Activated CD4-positive, alpha-beta T cell treated with anti-CD3 and anti-CD28 coated beads, Interleukin-2, amount 50 U/mL, for 4 hours (primary cell): ENCODE data around the gene FAXC.
"Not testable (repeated sequence)": the region's sequence is repeated elsewhere in the genome, so short reads cannot be mapped to it uniquely, and the experiment has no call there.

Experiments used
- DNase-seq, 2 experiments: peaks; one replicate each; pipeline ENCODE4 v3.0.0-alpha.2; 2020

Gene FAXC

DNA sequence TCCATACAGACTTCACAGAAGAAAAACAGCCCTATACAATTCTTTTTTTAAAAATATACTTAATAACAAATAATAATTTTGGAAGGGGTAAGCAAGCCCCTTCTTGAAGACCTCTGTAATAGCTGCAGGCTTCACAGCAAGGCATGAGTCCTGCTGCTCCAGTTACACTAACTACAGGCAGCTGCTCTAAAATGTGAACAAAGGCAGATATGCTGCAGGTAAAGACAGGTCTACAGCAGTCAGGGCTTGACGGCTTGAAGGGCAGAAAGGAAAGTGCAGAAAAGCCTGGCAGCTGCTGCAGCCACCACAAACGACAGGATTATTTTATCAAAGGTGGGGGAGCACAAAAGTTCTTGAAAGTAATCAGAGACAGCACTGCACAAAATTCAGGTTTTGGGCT is 11.3 kb downstream of the FAXC start:
- DNase-seq = no peak

- not testable (repeated sequence) for DNase-seq
Measured at GRCh38 chr6:99335298-99335697, 14.2 kb downstream of the FAXC start.

GRCh38 chr6:99334526-99335127 is 14.8 kb downstream of the FAXC start:
- DNase-seq = no peak

DNA sequence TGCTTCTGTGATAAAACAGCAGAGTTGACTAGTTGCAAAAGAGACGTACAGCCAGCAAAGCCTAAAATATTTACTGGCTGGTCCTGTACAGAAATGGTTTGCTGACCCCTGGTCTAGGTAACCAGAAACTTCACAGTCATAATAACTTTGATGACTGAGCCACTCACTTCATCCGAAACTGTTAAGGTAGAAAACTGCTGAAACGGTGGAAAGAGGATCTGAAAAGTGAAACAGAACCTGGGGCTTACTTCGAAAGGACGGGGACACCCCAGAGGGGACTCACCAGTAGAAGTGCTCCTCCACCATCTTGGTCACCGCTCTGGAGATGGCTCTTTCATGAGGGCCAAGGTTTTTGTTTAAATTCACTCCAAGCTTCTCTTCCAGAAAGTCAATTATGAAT is 16.4 kb downstream of the FAXC start:
- no peak for DNase-seq

GRCh38 chr6:99331531-99331930 is 17.9 kb downstream of the FAXC start:
- DNase-seq = no peak

DNA sequence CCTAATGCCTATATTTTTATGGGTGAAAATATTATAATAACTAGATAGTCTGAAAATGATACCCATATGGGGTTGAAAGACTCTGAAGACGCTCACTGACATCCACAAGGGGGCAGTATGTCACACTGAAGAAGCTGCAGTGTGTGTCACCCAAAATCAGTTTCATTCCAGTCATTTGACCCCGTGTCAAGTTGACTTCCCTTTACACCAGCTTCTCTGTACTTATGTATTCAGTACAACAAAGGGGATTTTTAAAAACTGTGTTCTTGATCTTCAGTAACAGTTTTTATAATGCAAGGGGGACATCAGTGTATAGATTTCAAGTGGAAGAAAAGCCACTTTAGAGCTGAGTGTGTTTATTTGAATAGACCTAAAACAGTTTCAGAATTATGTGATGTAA is 19.3 kb downstream of the FAXC start:
- peak; percentile 30 to 37 for DNase-seq

DNA sequence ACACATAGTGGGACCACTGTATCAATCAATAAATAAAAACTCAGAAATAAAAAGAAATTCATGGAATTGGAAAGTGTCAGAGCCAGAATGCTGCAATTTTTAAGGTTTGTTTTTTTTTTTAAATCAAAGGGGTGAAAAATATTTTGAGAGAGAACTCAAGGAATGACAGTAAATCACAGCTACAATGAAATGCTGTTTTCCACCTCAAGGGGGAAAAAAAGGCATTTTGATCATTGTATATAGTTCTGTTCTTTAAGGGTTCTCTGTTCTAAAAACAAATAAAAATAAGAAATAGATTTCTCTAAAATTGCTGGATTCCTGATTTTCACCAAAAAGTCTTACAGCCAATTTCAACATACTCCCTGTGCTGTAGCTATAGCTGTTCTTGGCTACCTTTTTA is 24.5 kb downstream of the FAXC start:
- no peak for DNase-seq

GRCh38 chr6:99318566-99318965 is 30.9 kb downstream of the FAXC start:
- no peak for DNase-seq

- DNase-seq = no peak
Measured at GRCh38 chr6:99312354-99312753, 37.1 kb downstream of the FAXC start.

- DNase-seq = no peak
Measured at GRCh38 chr6:99310553-99310952, 38.9 kb downstream of the FAXC start.

DNA sequence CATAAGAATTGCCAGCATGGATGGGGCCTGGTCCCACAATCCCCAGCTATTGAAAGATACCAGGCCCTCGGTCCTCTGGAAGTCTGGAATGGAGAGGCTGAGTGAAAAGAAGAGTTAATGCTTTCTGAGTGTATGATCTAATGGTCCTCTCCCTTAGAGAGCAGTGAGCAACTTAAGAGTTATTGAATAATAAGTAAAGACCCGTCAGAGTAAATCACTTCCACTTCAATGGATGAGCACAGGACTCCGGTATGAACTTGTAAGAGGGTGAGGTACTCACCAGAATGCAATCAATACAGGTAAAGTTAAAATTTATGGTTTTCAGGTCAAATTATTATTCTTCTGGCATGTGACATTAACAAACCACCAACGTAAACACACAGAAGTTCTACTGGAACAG is 39.9 kb downstream of the FAXC start:
- DNase-seq = no peak

- no peak for DNase-seq
Measured at GRCh38 chr6:99308788-99309187, 40.7 kb downstream of the FAXC start.

GRCh38 chr6:99307295-99307907 is 42.1 kb downstream of the FAXC start:
- no peak for DNase-seq

DNA sequence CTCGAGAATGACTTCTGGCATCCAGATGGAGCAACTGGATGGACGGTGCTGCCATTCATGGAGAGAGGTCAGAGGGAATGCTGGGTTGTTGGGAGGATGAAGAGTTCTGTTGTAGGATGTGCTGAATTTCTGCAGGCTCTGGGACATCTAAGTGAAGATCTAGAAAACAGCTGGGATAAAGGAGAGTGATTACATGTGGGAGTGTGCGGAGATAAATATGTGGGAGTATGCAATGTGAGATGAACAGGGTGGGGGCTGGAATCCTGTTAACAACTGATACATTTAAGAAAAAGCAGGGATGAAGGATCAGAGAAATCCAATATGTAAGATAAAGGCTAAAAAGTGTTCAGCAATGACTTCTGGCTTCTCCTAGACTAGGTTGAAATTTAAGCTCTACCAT is 43.1 kb downstream of the FAXC start:
- DNase-seq = no peak

GRCh38 chr6:99305021-99305554 is 44.4 kb downstream of the FAXC start:
- no peak for DNase-seq

DNA sequence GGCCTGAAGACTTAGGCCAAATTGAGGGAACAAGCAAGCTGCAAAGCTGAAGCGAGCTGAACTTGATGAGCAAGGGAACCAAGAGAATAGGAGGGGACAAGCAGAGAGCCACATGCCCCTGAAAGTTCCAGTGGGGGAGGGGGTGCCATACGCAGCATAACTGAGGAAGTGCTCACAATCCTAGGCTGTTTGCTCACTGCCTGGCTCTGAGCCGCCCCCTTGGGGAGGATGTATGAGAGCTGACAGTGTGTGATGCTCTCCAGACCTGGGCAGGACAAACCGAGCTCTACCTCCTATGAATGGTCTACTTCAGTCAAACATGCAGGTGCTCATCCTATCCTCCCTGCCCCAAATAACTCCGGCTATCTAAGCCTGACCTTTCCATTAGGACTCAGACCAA is 52.1 kb downstream of the FAXC start:
- no peak for DNase-seq

- DNase-seq = no peak
Measured at GRCh38 chr6:99297006-99297405, 52.5 kb downstream of the FAXC start.

DNA sequence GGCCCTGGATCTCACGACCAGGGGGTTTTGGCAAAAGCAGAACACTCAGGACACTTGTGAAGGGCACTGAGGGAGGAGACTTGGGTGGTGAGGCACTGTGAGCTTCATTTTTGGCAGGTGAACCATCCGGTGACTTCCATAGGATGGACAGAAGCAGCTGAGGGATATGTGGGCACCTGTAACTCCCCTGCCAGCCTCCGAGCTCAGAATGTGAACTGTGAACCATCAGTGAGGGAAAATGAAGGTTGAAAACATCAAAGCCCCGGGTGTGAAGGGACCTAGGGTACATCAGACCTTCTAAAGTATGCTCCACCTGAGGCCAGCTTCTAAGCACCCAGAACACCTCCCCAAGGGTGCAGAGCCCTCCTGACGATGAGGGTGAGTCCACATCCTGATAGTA is 53.2 kb downstream of the FAXC start:
- DNase-seq = no peak

DNA sequence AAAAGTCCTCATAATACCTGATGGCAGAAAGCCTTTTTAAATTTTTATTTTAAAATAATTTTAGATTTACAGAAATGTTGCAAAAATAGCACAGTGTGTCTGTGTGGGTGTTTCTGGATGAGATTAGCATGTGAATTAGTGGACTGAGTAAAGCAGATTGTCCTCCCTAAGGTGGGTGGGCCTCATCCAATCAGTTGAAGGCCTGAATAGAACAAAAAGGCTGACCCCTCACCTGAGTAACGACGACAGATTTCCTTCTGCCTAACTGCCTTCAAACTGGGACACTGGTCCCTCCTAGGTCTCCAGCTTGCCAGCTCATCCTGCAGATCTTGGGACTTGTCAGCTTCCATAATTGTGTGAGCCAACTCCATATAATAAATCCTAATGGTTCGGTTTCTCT is 54.2 kb downstream of the FAXC start:
- no peak for DNase-seq

GRCh38 chr6:99294786-99295185 is 54.7 kb downstream of the FAXC start:
- no peak for DNase-seq

GRCh38 chr6:99289701-99290100 is 59.8 kb downstream of the FAXC start:
- no peak for DNase-seq

- no peak for DNase-seq
Measured at GRCh38 chr6:99288668-99289067, 60.8 kb downstream of the FAXC start.

DNA sequence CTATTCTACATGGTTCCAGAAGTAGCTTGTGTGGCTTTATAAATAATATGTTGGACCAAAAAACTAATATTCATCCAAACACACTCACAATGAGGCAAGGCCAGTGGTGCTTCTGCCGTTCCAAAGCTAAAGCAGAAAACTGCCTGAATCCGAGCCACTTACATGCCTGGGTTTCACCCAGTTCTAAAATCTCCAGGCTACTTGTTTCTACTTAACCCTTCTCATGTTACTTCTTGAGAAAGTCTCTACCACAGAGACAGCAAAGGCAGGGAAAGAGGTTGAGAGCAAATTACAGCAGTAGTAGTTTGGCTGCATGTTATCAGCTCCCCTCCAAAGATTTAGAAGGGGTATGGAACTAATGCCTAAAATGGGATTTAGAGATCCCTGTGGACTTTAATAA is 62.0 kb downstream of the FAXC start:
- DNase-seq = no peak

GRCh38 chr6:99285881-99286280 is 63.6 kb downstream of the FAXC start:
- DNase-seq = no peak

GRCh38 chr6:99282479-99283062 is 66.9 kb downstream of the FAXC start:
- DNase-seq = no peak
